Activated CD8-positive, alpha-beta memory T cell treated with anti-CD3 and anti-CD28 coated beads, Interleukin-2, amount 50 U/mL, for 1 hour (primary cell): ENCODE measurements around the gene RBBP8NL.

Experiments
- DNase-seq: peaks from one replicate; pipeline ENCODE4 v3.0.0-alpha.2; 2020; ENCODE audit errors: extremely low read depth

RBBP8NL gene

DNA sequence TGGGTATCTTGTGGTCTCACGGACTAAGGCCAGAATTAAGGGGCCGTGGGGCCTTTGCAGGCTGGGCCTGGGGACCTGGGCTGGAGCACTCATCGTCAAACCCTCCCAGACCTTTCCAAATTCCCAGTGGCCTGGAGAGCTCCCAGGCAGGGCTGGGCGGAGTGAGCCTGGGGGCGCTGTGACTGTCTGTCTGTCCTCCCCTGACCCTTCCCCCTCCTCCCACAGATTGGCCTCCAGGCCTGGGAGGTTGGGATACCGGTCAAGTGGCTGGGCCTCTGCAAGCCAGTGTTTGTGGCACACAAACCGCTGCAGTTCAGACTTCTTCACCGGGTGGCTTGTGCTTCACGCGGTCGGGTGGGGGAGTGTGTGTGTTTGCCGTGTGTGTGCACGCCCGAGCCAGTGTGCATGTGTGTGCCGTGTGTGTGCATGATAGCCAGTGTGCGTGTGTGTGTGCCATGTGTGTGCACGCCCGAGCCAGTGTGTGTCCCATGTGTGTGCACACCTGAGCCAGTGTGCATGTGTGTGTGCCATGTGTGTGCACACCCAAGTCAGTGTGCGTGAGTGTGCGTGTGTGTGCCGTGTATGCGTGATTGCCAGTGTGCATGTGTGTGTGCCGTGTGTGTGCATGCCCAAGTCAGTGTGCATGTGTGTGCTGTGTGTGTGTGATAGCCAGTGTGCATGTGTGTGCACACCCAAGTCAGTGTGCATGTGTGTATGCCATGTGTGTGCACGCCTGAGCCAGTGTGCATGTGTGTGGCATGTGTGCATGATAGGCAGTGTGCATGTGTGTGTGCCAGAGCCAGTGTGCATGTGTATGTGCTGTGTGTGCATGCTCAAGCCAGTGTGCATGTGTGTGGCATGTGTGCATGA is 6.3 kb downstream of the RBBP8NL start:
- DNase-seq = no peak

DNA sequence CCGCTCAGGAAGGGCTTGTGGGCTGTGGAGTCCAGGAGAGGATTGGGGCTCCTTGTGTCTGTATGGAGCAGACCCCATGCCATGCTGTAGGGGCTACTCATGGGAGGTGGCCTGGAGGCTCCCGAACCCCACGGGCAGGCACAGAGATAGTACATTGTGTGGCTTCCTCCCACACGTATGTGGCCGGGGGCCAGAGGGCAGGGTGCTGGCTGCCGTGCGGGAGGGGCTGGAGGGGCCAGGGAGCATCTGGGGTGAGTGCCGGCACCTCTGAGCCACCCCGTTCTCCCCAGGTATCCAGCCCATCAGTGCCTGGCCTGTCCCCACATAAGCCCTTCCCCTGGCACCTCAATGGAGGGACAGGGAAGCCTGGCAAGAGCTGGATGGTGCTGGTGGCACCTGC is 7.6 kb downstream of the RBBP8NL start:
- no peak for DNase-seq

- DNase-seq = no peak
Measured at GRCh38 chr20:62418709-62419487, 8.4 kb downstream of the RBBP8NL start.

DNA sequence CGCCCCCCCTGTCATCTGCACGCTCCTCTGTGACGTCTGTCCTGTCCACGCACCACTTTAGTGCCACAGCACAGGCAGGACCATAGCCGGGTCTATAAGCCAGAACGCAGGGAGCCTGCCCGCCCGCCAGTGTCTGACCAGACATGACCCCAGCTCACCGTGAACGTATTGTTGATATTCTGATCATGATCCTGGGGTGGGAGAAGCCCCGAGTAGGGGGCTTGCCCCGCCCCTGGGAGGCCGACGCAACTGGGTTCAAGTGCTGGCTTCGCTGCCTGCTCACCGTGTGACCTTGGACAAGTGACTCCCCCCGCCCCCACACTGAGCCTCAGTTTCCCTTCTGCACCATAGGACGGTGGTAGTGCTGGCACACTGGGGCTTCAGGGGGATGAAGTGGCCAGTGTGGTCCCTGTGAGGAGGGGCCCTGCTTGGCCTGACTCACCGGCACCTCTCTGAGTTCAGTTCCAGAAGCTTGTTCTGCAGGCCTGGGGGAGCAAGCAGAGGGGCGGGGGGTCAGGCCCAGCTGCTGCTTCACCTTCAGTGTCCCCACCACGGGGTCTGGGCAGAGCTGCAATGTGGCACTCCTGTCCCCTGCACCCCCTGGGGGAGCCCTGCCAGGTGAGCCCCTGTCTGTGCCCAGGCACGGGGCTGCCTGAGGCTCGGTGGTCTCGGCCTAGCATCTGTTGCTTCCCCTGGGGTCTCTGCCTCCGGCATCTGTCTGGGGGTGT is 9.2 kb downstream of the RBBP8NL start:
- DNase-seq = no peak

DNA sequence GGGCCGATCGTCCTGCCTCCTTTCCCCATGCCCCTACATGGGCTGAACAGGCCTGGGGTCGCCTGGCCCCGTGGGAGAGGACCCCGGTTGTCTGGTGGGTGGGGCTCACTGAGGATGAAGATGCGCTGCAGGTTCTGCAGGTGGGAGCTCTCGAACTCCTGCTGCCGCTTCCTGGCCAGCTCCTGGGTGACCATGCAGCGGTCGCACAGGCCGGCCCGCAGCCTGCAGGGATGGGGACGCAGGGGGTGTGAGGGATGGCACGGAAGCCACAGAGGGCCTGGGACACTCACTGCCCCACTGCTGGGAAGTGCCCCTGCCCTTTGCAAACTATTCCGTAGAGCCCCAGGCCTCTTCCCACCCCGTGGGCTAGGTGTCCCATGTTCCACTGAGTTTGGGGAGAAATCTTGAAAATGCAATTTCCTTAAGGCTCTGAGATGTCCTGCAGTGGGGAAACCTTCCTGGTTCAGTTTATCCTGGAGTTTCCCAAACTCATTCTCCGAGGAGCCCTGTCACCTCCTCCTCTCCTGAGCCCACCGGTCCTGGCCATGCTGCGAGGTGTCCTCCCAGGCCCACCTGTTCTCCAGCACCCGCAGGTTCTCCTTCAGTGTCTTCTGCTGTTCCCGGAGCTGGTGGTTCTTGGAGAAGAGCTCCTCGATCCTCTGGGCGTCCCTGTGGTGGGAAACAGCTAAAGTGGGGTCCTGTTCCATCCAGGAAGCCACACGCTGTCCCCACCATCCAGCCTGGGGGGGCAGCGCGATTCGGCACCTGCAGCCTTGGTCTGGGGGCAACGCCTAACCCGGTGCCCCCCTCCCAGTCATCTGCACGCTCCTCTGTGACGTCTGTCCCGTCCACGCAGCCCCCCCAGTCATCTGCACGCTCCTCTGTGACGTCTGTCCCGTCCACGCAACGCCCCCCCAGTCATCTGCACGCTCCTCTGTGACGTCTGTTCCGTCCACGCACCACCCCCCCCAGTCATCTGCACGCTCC is 10.4 kb downstream of the RBBP8NL start:
- no peak for DNase-seq

GRCh38 chr20:62415354-62416111 is 11.8 kb downstream of the RBBP8NL start:
- DNase-seq = no peak

- DNase-seq = no peak
Measured at GRCh38 chr20:62413896-62414481, 13.3 kb downstream of the RBBP8NL start.

GRCh38 chr20:62413025-62413570 is 14.2 kb downstream of the RBBP8NL start:
- DNase-seq = no peak

DNA sequence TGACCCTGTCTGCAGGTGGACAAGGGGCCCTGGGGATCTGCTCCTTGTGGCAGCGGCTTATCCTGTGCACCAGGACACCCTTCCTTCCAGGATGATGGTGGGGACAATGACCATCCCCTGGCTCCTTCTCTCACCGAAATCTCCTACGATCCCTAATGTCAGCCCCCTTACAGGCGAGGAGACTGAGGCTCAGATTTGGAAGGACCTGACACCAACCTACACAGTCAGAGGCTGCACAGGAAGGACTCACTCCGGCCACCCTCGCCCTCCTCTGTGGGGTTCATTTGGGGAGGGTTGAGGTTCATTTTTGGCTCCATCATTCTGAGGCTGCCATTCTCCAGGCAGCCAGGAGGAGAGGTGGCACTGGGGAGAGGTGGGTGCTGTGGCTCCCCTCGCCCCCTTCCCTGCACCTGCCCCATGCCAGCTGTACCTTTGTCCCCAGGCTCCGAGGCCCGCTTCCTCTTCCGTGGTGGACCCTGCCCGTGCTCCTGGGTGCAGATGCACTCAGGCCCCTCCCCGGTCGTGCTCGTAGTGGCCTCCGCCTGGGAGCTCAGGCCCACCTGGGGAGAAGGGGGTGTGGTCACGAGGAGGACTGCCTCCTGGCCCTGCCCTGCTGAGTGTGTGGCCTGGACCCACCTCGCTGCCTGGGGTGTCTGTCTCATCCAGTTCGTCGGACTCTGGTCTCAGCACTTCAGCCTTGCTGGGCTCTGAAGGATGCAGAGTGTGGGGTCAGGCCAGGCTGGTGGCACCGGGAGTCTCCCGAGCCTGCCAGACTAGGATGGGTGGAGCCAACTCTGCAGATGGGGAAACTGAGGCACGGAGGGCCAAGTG is 14.9 kb downstream of the RBBP8NL start:
- DNase-seq = no peak

DNA sequence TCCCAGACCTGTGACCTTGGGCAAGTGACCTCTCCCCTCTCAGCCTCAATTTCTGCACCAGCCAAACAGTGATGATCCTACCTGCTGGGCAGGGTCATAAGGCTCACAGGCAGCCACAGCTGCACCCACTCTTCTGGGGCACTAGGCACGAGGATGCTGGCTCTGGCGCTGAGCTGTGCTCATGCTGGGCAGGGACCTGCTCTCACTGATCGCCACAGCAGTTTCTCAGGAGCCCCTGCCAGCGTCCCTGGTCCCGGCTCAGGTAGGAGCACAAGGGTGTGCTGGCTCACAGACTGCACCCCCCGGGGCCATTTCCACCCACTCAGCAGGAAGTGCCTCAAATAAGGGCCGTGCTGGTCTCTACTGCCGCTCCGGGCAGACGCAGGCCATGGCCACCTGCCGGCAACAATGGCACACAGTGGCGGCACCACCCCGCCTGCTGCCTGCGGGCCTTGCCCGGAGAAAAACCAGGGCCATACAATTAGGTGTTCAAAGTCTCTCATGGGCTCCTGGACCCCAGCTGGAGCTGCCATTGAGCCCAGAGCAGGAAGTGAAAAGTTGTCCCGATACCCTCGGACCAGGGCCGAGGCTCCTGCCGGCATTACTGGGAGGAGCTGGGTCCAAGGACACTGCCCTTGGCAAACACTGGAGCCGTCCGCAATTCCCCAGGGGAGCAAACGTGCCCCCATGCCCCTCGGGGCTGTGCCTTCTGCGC is 15.7 kb downstream of the RBBP8NL start:
- DNase-seq = no peak

DNA sequence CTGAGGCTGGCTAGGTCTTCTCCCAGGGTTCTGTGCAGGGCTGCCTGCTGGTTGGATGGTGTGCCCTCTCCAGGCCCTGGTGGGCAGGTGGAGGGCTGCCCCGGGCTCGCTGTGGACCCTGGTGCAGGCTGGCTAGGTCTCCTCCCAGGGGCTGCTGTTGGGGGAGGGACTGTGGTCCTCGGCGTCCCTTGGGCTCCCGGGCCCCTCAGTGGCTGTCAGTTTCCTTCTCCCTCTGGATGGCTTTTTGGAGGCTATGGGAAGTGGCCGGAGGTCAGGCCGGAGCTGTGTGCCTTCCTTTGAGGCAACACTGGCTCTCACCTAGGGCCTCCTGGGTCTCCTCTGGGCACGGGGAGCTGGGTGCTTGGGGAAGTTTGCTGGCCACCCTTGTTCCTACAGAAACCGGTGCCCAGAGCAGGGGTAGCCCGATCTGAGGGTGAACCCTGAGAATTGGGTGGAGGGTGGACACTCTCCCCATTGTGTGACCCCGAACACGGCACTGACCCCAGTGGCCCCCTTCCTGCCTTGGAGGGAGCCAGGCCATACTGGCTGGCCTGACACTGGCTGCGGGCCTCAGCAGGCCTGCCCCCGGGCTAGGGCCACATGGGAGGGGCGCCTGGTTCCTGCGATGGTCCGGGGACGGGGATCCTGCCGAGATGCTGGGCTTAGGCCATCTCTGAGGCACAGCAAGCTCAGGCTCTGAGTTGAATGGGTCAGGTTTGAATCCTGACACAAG is 16.4 kb downstream of the RBBP8NL start:
- DNase-seq = no peak

DNA sequence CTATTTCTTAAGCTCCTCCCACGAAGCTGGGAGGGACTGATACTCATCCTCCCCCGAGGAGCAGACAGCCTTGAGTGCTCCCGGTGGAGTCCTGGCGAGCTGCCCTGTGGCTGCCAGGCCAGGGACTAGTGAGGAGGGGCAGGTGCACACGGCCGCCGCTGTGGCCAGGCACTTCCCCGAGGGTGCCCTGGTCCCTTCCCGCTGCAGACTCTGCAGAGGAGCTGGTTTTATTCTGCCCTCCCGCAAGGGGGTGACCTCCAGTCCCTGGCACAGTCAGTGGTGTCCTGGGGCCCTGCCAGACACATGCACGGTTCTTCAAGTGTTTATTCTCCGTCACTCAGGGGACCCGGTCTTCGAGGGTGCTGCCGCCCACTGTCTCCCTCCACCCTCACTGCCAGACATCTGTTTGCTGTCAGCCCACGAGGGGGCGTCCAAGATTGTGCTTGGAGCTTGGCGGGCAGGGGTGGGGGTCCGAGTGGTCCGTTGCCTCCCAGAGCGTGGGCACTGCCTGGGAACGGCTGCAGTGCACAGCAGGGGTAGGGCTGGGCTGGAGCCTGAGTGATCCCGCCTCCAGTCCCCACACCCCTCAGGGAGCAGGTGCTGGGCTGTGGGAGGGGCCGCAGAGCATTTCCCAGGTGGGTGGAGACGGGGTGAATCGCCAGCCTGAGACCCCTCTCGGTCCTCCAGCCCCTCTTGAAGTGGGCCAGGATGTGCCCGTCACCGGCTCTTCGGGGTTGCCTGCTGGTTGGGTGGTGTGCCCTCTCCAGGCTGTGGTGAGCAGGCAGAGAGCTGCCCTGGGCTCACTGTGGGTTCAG is 17.2 kb downstream of the RBBP8NL start:
- DNase-seq = no peak

DNA sequence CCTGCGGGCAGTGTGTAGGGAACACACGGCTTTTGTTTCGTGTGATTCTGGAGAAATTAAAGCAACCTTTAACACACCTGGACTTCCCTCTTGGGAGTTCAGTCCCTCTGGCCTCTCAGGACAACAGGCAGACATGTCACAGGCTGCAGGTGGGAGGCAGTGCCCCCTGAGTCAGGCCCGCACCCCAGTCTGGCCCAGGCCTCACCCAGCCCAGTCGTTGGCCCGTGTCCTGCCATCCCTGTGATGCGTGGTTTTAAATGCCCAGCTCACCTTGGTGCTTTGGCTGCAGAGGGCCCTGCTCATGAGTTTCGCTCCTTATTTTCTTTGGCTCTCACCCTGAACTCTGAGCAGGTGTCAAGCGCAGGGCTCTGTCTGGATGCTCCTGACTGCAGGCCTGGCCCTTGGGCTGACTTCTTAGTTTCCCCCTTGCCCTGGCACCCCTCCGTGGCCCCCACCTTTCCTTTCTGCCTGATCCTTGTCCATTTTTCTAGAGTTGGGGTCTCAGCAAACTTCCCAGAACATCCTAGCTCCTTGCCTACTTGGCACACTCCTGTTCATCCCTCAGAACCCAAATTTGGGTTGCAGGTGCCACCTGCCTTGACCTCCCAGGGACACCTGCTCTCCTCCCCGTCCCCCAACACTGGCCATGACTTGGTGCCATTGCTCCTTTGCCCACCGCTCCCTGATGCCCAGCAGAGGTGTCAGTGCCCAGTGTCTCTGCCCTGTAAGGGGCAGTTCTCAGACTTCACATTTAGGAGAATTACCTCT is 18.1 kb downstream of the RBBP8NL start:
- no peak for DNase-seq

DNA sequence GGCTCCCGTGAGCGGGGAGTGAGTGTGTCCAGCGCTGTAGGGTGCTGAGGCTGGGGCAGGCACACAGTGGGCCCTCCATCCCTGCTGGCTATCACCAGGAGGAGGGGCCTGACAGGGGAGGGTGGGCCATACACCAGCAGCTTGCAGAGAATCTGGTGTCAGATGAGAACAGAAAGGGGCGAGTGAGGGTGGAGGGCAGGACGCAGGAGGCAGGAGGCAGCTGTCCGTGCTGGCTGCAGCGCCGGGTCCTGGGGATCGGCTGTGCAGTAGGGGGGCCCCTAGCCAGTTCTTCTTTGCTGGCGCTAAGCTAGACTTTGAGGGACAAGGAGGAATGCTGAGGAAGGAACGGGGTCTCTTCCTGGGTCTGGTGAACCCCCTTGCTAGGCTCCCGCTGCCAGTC is 18.7 kb downstream of the RBBP8NL start:
- DNase-seq = no peak

GRCh38 chr20:62408055-62408454 is 19.3 kb downstream of the RBBP8NL start:
- no peak for DNase-seq
